ENCODE data around the gene MXI1. TPM values are rescaled to one million over a fixed set of nuclear protein-coding genes. Genes with fewer than 3 reads are reported as not detected.

MXI1 gene
- total RNA-seq, 3 donors from 2014 or later = 75.4 to 137 (median 79.5) TPM

DNA sequence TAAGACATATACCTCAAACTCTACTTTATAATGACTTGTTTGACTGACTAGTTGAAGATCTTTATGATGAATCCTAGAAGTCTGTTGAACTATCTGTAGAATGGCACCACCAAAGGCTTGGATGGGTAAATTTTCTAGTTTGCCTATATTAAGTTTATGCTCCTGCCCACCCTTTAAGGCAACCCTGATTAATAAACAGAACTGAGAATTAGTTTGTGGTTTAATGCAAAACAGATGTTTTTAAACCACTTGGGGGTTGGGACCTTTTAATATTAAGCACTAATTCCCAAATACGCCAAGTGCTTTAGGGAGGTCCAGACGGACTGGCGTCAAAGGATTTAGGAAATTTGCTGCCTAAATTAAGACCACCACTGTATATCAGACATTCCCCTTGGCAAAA is 76.9 kb downstream of the MXI1 start:
- intact Hi-C loops (cut with DNase I; ENCODE audit: low total_unique reads) = no loop called here
- peaks cover 0 to under 1% of the 10 kb centered on the region in 2 donors for H3K4me1 ChIP-seq
- no peak overlapping the region for H3K4me3 ChIP-seq
- H3K36me3 ChIP-seq = no peaks in the 10 kb centered on the region
- no peak for DNase-seq (ENCODE audit: low spot score in 2 of 2)
- no peaks in the 10 kb centered on the region for H3K27me3 ChIP-seq
- no peak overlapping the region for H3K27ac ChIP-seq
- TF ChIP-seq, protein P1, sequence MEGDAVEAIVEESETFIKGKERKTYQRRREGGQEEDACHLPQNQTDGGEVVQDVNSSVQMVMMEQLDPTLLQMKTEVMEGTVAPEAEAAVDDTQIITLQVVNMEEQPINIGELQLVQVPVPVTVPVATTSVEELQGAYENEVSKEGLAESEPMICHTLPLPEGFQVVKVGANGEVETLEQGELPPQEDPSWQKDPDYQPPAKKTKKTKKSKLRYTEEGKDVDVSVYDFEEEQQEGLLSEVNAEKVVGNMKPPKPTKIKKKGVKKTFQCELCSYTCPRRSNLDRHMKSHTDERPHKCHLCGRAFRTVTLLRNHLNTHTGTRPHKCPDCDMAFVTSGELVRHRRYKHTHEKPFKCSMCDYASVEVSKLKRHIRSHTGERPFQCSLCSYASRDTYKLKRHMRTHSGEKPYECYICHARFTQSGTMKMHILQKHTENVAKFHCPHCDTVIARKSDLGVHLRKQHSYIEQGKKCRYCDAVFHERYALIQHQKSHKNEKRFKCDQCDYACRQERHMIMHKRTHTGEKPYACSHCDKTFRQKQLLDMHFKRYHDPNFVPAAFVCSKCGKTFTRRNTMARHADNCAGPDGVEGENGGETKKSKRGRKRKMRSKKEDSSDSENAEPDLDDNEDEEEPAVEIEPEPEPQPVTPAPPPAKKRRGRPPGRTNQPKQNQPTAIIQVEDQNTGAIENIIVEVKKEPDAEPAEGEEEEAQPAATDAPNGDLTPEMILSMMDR (IDR thresholded peaks at IDR 0.05) = no peak
- TF ChIP-seq POLR2A (IDR thresholded peaks at IDR 0.05) (no peak), POLR2AphosphoS5 (IDR thresholded peaks at IDR 0.05) (no peak)
- no peaks in the 10 kb centered on the region for H3K9me3 ChIP-seq

DNA sequence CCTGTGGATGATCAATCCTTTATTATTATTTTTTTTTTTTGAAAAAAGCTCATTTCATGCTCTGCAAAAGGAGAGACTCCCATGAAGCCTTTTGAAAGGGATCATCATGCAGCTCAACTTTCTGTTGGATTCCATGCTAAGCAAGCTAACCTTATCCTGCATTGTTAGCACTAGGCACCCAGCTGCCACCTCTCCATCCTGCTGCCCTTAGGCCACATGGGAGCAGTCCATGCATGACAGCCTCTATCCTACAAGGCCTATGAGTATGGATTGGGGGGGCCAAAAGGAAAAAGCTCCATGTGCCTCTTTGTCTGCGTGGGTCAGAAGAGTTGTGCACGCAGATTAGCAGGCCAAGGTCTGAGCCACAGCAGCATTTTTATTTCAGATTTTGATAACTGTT is 78.1 kb downstream of the MXI1 start:
- no peaks in the 10 kb centered on the region for H3K36me3 ChIP-seq
- no peak for DNase-seq (ENCODE audit: low spot score in 2 of 2)

DNA sequence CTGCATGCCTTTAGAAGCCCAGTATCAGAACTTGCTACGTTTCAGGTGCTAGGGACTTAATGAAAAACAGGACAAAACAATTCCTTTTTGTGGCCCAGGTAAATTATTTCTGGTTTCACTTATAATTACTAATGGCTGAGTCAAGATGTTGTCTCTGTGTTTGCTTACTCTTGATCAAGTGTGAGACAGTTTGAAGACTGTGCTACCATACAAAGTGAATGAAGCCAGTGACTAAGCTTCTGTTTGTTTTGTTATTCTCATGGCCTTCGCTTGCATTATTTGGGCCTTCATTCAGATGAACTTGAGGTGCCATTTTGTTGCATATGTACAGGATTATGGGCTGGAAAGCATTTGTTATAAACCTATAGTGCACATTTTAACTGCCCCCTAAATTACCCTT is 79.4 kb downstream of the MXI1 start:
- no peak overlapping the region for H3K27ac ChIP-seq
- no peaks in the 10 kb centered on the region for H3K4me1 ChIP-seq
- no peaks in the 10 kb centered on the region for H3K9me3 ChIP-seq
- TF ChIP-seq, protein P1 (IDR thresholded peaks at IDR 0.05) = no peak
- TF ChIP-seq POLR2A (IDR thresholded peaks at IDR 0.05) = no peak
- TF ChIP-seq POLR2AphosphoS5 (IDR thresholded peaks at IDR 0.05) = no peak
- intact Hi-C loops (cut with DNase I; ENCODE audit: low total_unique reads) = no loop called here
- H3K27me3 ChIP-seq = no peaks in the 10 kb centered on the region
- DNase-seq (ENCODE audit: low spot score in 2 of 2) = no peak
- H3K36me3 ChIP-seq = no peaks in the 10 kb centered on the region
- H3K4me3 ChIP-seq = no peak overlapping the region

More for the DNA sequence above, 78.1 kb downstream of the MXI1 start:
- Histone ChIP-seq H3K4me1 (no peaks in the 10 kb centered on the region), H3K27ac (no peak overlapping the region), H3K27me3 (no peaks in the 10 kb centered on the region), H3K4me3 (no peak overlapping the region), H3K9me3 (no peaks in the 10 kb centered on the region)
- intact Hi-C loops (cut with DNase I; ENCODE audit: low total_unique reads) = no loop called here
- TF ChIP-seq POLR2AphosphoS5 (IDR thresholded peaks at IDR 0.05) = no peak
- TF ChIP-seq, protein P1 (IDR thresholded peaks at IDR 0.05) = no peak
- no peak for TF ChIP-seq POLR2A (IDR thresholded peaks at IDR 0.05)

DNA sequence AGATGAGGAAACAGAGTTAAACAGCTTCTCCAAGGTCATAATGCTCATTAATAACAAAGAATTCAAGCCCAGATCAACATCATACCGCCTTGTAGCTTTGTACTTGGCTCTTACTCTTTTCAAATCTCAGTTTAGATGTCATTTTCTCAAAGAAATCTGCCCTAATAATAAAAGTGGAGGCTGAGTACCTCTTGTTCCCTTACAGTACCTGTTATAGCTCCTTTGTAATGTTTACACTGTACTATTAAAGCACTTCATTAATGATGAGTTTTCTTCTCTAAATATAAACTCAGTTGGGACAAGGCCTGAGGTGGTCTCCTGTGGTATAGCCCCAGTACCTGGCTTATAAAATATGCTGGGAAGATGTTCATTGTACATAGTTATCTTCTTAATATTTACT is 89.6 kb downstream of the MXI1 start:
- Histone ChIP-seq H3K4me3 (no peak overlapping the region), H3K27me3 (no peaks in the 10 kb centered on the region), H3K4me1 (peaks cover 0 to 15% of the 10 kb centered on the region in 2 donors), H3K27ac (no peak overlapping the region), H3K36me3 (no peaks in the 10 kb centered on the region), H3K9me3 (no peaks in the 10 kb centered on the region)
- intact Hi-C loops (cut with DNase I; ENCODE audit: low total_unique reads) = no loop called here
- DNase-seq (ENCODE audit: low spot score in 2 of 2) = no peak
- TF ChIP-seq POLR2A (IDR thresholded peaks at IDR 0.05) = no peak
- no peak for TF ChIP-seq POLR2AphosphoS5 (IDR thresholded peaks at IDR 0.05)
- TF ChIP-seq, protein P1 (IDR thresholded peaks at IDR 0.05) = no peak

DNA sequence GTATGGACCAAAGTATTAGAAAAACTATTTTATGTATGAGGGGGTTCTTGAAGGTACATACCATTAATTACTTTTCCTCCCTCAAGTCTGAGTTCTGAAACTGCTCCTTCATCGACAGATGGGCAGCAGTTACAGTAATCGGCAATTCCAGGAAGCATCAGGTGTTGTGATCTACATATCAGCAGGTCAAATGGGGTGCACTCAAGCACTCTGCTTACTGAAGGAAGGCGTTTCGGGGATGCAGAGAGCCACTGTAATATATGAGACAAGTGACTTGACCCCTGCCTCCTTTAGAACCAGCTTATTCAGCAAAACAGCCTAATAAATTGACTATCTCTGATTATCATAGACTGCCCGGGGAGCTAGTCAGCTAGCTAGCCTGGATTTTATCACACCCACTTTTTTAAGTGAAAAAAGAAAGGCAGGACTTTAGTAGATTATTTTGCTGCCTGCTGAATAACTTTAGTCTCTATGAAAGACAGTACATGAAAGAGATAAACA is 93.1 kb downstream of the MXI1 start:
- Histone ChIP-seq H3K4me1 (peaks cover 0 to 24% of the 10 kb centered on the region in 2 donors), H3K27me3 (no peaks in the 10 kb centered on the region), H3K9me3 (no peaks in the 10 kb centered on the region), H3K4me3 (no peak overlapping the region), H3K27ac (peak overlapping the region in 1 of 2 donors; percentile 20), H3K36me3 (no peaks in the 10 kb centered on the region)
- TF ChIP-seq, protein P1 (IDR thresholded peaks at IDR 0.05) = no peak
- no peak for TF ChIP-seq POLR2A (IDR thresholded peaks at IDR 0.05)
- TF ChIP-seq POLR2AphosphoS5 (IDR thresholded peaks at IDR 0.05) = no peak
- DNase-seq (ENCODE audit: low spot score in 2 of 2) = no peak
- intact Hi-C loops (cut with DNase I; ENCODE audit: low total_unique reads) = loop anchor here (10.0 kb wide), 1 partner anchor 264 kb away; the partner anchor contains the start of gene SMC3
